ENCODE data around the gene CDHR3.

- TF ChIP-seq CTCF (IDR thresholded peaks at IDR 0.05; ENCODE audit: extremely low read depth in 1 of 2, insufficient read depth in 1 of 2, low read depth in 1 of 2, low read length in 2 of 2): no peak
- TF ChIP-seq EZH2 (IDR thresholded peaks at IDR 0.05; ENCODE audit: borderline replicate concordance, low read depth, low read length, severe bottlenecking): no peak
- no peak for TF ChIP-seq POLR2A (IDR thresholded peaks at IDR 0.05; ENCODE audit: low read depth, low read length)
- TF ChIP-seq POLR2AphosphoS5 (IDR thresholded peaks at IDR 0.05; ENCODE audit: insufficient read depth, low read depth, low read length): no peak
- no peak for TF ChIP-seq GATA2 (IDR thresholded peaks at IDR 0.05; ENCODE audit: insufficient read depth, insufficient read length, low read depth, low read length)
- no peak for TF ChIP-seq MYC (IDR thresholded peaks at IDR 0.05; ENCODE audit: low read depth, low read length)
- TF ChIP-seq MAX (IDR thresholded peaks at IDR 0.05; ENCODE audit: insufficient read depth, insufficient read length): no peak
Observed at GRCh38 chr7:105934572-105935185, 28.4 kb upstream of the CDHR3 start.

Data from endothelial cell of umbilical vein (primary cell).